Keratinocyte (primary cell): Measurements from ENCODE around the gene FRY. TPM values are rescaled to one million over a fixed set of nuclear protein-coding genes. Genes with fewer than 3 reads are reported as not detected.
A peak's percentile ranks its signal among the peaks of the same experiment; 100 is the strongest.
"Not testable (repeated sequence)": the region's sequence is repeated elsewhere in the genome, so short reads cannot be mapped to it uniquely, and the experiment has no call there.

ENCODE experiments used
- DNase-seq: peaks from one replicate; pipeline ENCODE4 v3.0.0-alpha.2; 2011; ENCODE audit warnings: low read depth, missing footprints, low spot score
- FAIRE-seq: peaks from 2 replicates; lab custom pipeline; 2011; peaks lifted over from hg19 to GRCh38; lab: Jason Lieb, UNC
- H2AFZ ChIP-seq: 2 replicates; pipeline ENCODE4 v1.6.0; 2012; ENCODE audit warnings: low read length, control low read depth, inconsistent platforms; ENCODE audit not compliant: control insufficient read depth
- H3K27ac ChIP-seq: 2 replicates; pipeline ENCODE4 v1.5.1; 2011; ENCODE audit warnings: low read length; ENCODE audit not compliant: control insufficient read depth, insufficient read depth
- H3K27me3 ChIP-seq: 3 replicates; pipeline ENCODE4 v1.6.0; 2011; ENCODE audit warnings: low read length; ENCODE audit not compliant: control insufficient read depth, insufficient read depth; ENCODE audit errors: extremely low read depth
- H3K36me3 ChIP-seq, 2 experiments: 2 replicates in 1 of 2; 3 replicates in 1 of 2; pipeline ENCODE4 v1.5.1; 2011; ENCODE audit warnings: low read length in 2 of 2, mild to moderate bottlenecking in 1 of 2; ENCODE audit not compliant: control insufficient read depth in 2 of 2, insufficient read depth in 2 of 2; ENCODE audit errors: extremely low read depth in 1 of 2
- H3K4me1 ChIP-seq: 3 replicates; pipeline ENCODE4 v1.5.1; 2011; ENCODE audit warnings: low read length; ENCODE audit not compliant: control insufficient read depth, insufficient read depth; ENCODE audit errors: extremely low read depth
- H3K4me2 ChIP-seq: 3 replicates; pipeline ENCODE4 v1.6.0; 2011; ENCODE audit warnings: low read depth, low read length; ENCODE audit not compliant: control insufficient read depth, insufficient read depth; ENCODE audit errors: extremely low read depth
- H3K4me3 ChIP-seq, 3 experiments: fragments of 200-600 bp in 1 of 3; sonication (generic) in 1 of 3; 2 replicates in 2 of 3; 3 replicates in 1 of 3; pipeline ENCODE4 v1.5.1; 2011 to 2016; ENCODE audit warnings: low read length in 3 of 3, mild to moderate bottlenecking in 3 of 3, control low read depth in 2 of 3, inconsistent platforms in 1 of 3, low read depth in 1 of 3, mixed read lengths in 1 of 3, mixed run types in 1 of 3, moderate library complexity in 1 of 3; ENCODE audit not compliant: control insufficient read depth in 2 of 3, insufficient read depth in 2 of 3; ENCODE audit errors: extremely low read depth in 1 of 3
- H3K79me2 ChIP-seq: 2 replicates; pipeline ENCODE4 v1.6.0; 2012; ENCODE audit warnings: low read length; ENCODE audit not compliant: control insufficient read depth, insufficient read depth
- H3K9ac ChIP-seq: 3 replicates; pipeline ENCODE4 v1.6.0; 2011; ENCODE audit warnings: low read length; ENCODE audit not compliant: control insufficient read depth, insufficient read depth; ENCODE audit errors: extremely low read depth
- H3K9me1 ChIP-seq: 3 replicates; pipeline ENCODE4 v1.6.0; 2011; ENCODE audit warnings: low read length; ENCODE audit not compliant: control insufficient read depth, insufficient read depth; ENCODE audit errors: extremely low read depth
- H3K9me3 ChIP-seq: 2 replicates; pipeline ENCODE4 v1.5.1; 2012; ENCODE audit warnings: low read depth, low read length; ENCODE audit not compliant: control insufficient read depth
- H4K20me1 ChIP-seq: 3 replicates; pipeline ENCODE4 v1.6.0; 2011; ENCODE audit warnings: low read length; ENCODE audit not compliant: control insufficient read depth, insufficient read depth; ENCODE audit errors: extremely low read depth
- EZH2 ChIP-seq: IDR thresholded peaks from one replicate; pipeline ENCODE4 v1.6.1; 2012; ENCODE audit warnings: inconsistent platforms, mild to moderate bottlenecking, low read length, moderate library complexity
- dilution Hi-C: fragments of 300-500 bp; cut with MboI; formaldehyde crosslinking; loops from one replicate; pipeline ENCODE4 v1.7.0; 2020; ENCODE audit warnings: low sequenced_read_pairs; ENCODE audit not compliant: extremely low pct_ligation_motif_present
- polyA plus RNA-seq, 5 experiments: library from polyadenylated mRNA; depleted of rRNA in 3 of 5; stranded (reverse) in 3 of 5; stranded (forward) in 1 of 5; unstranded in 1 of 5; fragments of >200 nt; gene quantifications; 1 replicate in 1 of 5; 2 replicates in 3 of 5; 3 replicates in 1 of 5; pipeline versions ENCODE4 v1.2.1 to v1.2.3, GENCODE V29; 2011 to 2012; ENCODE audit warnings: missing spikeins in 2 of 5, low read depth in 1 of 5, low replicate concordance in 1 of 5
- TF ChIP-seq, protein P1 (sequence below), 3 experiments: IDR thresholded peaks in 1 of 3; conservative IDR thresholded peaks in 1 of 3; optimal IDR thresholded peaks in 1 of 3; 2 replicates in 2 of 3; 3 replicates in 1 of 3; pipeline versions ENCODE3 to v1.5.1; 2011; ENCODE audit warnings: low read length in 3 of 3, mild to moderate bottlenecking in 3 of 3, moderate library complexity in 2 of 3, control low read depth in 1 of 3, inconsistent platforms in 1 of 3; ENCODE audit not compliant: insufficient read depth in 2 of 3; ENCODE audit errors: extremely low read depth in 1 of 3

Gene FRY
- polyA plus RNA-seq, 1 donor (not counting 4 experiments of a cell fraction or from before 2014, with no cell fraction given), result 0.80 TPM

- DNase-seq (no peak), FAIRE-seq (no peak)
- H3K79me2 ChIP-seq, result no peaks in the 10 kb centered on the region
- TF ChIP-seq EZH2, result no peak
- TF ChIP-seq, protein P1, sequence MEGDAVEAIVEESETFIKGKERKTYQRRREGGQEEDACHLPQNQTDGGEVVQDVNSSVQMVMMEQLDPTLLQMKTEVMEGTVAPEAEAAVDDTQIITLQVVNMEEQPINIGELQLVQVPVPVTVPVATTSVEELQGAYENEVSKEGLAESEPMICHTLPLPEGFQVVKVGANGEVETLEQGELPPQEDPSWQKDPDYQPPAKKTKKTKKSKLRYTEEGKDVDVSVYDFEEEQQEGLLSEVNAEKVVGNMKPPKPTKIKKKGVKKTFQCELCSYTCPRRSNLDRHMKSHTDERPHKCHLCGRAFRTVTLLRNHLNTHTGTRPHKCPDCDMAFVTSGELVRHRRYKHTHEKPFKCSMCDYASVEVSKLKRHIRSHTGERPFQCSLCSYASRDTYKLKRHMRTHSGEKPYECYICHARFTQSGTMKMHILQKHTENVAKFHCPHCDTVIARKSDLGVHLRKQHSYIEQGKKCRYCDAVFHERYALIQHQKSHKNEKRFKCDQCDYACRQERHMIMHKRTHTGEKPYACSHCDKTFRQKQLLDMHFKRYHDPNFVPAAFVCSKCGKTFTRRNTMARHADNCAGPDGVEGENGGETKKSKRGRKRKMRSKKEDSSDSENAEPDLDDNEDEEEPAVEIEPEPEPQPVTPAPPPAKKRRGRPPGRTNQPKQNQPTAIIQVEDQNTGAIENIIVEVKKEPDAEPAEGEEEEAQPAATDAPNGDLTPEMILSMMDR (optimal IDR thresholded peaks at IDR 0.05 in 1 of 3, IDR thresholded peaks at IDR 0.05 in 1 of 3, conservative IDR thresholded peaks at IDR 0.05 in 1 of 3; ENCODE audit: extremely low read depth in 1 of 3, insufficient read depth in 2 of 3, low read length in 3 of 3), result no peak
- H2AFZ ChIP-seq, result no peak overlapping the region
- H3K27ac ChIP-seq, result no peak overlapping the region
- no peak overlapping the region for H3K9ac ChIP-seq
- H3K36me3 ChIP-seq, result no peaks in the 10 kb centered on the region
- no peaks in the 10 kb centered on the region for H3K27me3 ChIP-seq
- no peaks in the 10 kb centered on the region for H3K4me1 ChIP-seq
- H3K4me3 ChIP-seq, result no peak overlapping the region
- no peaks in the 10 kb centered on the region for H3K9me1 ChIP-seq
- no peaks in the 10 kb centered on the region for H3K9me3 ChIP-seq
- dilution Hi-C loops, result no loop called here
- no peak overlapping the region for H3K4me2 ChIP-seq
- H4K20me1 ChIP-seq, result no peaks in the 10 kb centered on the region
These were observed 33.4 kb upstream of the FRY start for GRCh38 chr13:31998131-31998530.

DNA sequence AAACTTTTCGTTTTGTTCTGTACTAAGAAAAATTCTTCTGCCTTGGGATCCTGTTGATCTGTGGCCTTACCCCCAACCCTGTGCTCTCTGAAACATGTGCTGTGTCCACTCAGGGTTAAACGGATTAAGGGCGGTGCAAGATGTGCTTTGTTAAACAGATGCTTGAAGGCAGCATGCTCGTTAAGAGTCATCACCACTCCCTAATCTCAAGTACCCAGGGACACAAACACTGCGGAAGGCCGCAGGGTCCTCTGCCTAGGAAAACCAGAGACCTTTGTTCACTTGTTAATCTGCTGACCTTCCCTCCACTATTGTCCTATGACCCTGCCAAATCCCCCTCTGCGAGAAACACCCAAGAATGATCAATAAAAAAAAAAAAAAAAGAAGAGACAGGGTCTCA is 30.8 kb upstream of the FRY start:
- DNase-seq, H3K27me3 ChIP-seq, H4K20me1 ChIP-seq, H3K4me2 ChIP-seq, H3K36me3 ChIP-seq, H3K9me3 ChIP-seq, H2AFZ ChIP-seq, H3K9me1 ChIP-seq, H3K27ac ChIP-seq, H3K9ac ChIP-seq, FAIRE-seq, H3K4me3 ChIP-seq, H3K79me2 ChIP-seq, H3K4me1 ChIP-seq, dilution Hi-C loops: not testable (repeated sequence)

DNA sequence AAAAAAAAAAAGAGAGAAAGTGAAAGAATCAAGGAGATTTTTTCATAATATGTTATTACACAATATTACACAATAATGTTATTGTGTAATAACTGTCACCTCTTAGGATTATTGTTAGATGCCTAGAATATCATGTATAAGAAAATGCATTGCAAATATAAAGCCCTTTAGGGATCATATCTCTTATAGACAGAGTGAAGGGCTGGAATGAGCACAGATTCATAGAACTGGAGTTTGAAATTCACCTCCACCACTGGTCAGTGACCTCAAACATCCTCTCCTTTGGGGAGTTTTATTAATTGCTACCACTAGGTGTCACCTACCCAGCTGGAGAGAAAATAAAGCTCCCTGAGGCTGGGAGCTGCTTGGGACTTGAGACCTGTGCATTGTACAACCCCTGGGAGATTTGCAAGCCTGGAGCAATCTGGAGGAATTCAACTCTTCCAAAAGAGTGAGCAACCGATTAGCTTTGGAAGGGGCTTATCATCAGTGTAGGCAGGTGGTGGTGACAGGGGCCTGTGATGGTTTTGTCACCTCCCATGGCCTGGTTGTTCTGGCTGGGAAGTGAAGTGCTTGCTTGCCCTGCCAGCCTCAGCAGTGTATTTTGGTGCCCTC is 30.3 kb upstream of the FRY start:
- Histone ChIP-seq H3K4me2 (no peak overlapping the region), H2AFZ (no peak overlapping the region), H3K4me3 (no peak overlapping the region), H3K9me1 (no peaks in the 10 kb centered on the region), H4K20me1 (no peaks in the 10 kb centered on the region), H3K9ac (no peak overlapping the region), H3K36me3 (no peaks in the 10 kb centered on the region), H3K27ac (no peak overlapping the region), H3K4me1 (no peaks in the 10 kb centered on the region), H3K27me3 (no peaks in the 10 kb centered on the region), H3K9me3 (no peaks in the 10 kb centered on the region), H3K79me2 (no peaks in the 10 kb centered on the region)
- TF ChIP-seq EZH2, result no peak
- TF ChIP-seq, protein P1 (optimal IDR thresholded peaks at IDR 0.05 in 1 of 3, IDR thresholded peaks at IDR 0.05 in 1 of 3, conservative IDR thresholded peaks at IDR 0.05 in 1 of 3; ENCODE audit: extremely low read depth in 1 of 3, insufficient read depth in 2 of 3, low read length in 3 of 3), result peak; percentile 51 to 64 (median 54)
- FAIRE-seq (no peak), DNase-seq (no peak)
- dilution Hi-C loops, result no loop called here
